ENCODE data around the gene IGFN1.
"Not testable (repeated sequence)": the region's sequence is repeated elsewhere in the genome, so short reads cannot be mapped to it uniquely, and the experiment has no call there.

Gene IGFN1

GRCh38 chr1:201229771-201230635 is 39.4 kb downstream of the IGFN1 start:
- peak; percentile 32 for DNase-seq (ENCODE audit: low read depth)

GRCh38 chr1:201230676-201231075 is 40.1 kb downstream of the IGFN1 start:
- DNase-seq (ENCODE audit: low read depth): no peak

More at GRCh38 chr1:201229771-201230635, 39.4 kb downstream of the IGFN1 start:
- H3K4me3 ChIP-seq (ENCODE audit: low read depth, low read length): no peak overlapping the region

DNA sequence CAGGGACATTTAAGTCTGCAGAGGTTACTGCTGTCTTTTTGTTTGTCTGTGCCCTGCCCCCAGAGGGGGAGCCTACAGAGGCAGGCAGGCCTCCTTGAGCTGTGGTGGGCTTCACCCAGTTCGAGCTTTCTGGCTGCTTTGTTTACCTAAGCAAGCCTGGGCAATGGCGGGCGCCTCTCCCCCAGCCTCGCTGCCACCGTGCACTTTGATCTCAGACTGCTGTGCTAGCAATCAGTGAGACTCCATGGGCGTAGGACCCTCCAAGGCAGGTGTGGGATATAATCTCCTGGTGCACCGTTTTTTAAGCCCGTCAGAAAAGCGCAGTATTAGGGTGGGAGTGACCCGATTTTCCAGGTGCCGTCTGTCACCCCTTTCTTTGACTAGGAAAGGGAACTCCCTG is 49.0 kb downstream of the IGFN1 start:
- not testable (repeated sequence) for H3K4me3 ChIP-seq (ENCODE audit: low read depth, low read length); DNase-seq (ENCODE audit: low read depth)

More at GRCh38 chr1:201230676-201231075, 40.1 kb downstream of the IGFN1 start:
- H3K4me3 ChIP-seq (ENCODE audit: low read depth, low read length): no peak overlapping the region

- no peak overlapping the region for H3K4me3 ChIP-seq (ENCODE audit: low read depth, low read length)
- no peak for DNase-seq (ENCODE audit: low read depth)
Observed at GRCh38 chr1:201240171-201240570, 49.5 kb downstream of the IGFN1 start.

- DNase-seq (ENCODE audit: low read depth): no peak
- H3K4me3 ChIP-seq (ENCODE audit: low read depth, low read length): no peak overlapping the region
Observed at GRCh38 chr1:201241736-201242135, 51.1 kb downstream of the IGFN1 start.

- DNase-seq (ENCODE audit: low read depth): no peak
Observed at GRCh38 chr1:201245082-201245481, 54.5 kb downstream of the IGFN1 start.

DNA sequence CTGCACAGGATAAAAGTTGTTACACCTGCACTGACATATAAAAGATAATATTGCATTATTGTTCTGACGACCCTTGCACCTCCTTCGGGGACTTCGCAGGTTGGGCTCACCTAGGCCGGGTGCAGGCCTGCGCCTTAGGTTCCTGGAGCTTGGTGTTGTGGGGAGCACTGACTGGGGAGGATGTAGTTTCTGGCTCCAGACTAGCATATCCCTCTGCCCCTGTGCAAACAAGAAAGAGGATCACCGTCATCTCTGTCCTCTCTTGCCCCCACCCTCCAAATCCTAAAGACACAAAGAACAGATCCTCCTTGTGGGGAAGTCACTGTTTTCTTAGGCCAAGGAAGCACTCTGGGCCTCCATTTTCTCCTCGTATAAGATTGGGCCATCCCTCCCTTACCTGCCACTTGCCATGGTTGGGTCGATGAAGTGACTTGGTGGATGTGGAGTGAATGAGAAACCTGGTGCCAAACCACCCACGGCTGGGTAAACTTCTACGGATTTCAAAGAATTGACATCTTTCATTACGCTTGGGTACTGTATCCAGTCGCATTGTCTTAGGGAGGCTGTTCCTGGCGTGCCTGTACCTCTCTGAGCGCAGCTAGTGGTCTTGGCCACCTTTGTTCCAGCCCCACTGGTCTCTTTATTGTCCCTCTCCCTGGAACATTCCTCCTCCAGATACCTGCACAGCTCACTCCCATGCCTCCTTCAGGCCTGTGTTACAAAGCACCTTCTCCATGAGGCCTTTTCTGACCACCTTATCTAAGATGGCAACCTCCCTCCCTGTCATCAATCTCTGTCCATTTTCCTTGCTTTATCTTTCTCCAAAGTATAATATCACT is 58.3 kb downstream of the IGFN1 start:
- DNase-seq (ENCODE audit: low read depth): no peak
- no peak overlapping the region for H3K4me3 ChIP-seq (ENCODE audit: low read depth, low read length)

More at GRCh38 chr1:201245082-201245481, 54.5 kb downstream of the IGFN1 start:
- no peak overlapping the region for H3K4me3 ChIP-seq (ENCODE audit: low read depth, low read length)

DNA sequence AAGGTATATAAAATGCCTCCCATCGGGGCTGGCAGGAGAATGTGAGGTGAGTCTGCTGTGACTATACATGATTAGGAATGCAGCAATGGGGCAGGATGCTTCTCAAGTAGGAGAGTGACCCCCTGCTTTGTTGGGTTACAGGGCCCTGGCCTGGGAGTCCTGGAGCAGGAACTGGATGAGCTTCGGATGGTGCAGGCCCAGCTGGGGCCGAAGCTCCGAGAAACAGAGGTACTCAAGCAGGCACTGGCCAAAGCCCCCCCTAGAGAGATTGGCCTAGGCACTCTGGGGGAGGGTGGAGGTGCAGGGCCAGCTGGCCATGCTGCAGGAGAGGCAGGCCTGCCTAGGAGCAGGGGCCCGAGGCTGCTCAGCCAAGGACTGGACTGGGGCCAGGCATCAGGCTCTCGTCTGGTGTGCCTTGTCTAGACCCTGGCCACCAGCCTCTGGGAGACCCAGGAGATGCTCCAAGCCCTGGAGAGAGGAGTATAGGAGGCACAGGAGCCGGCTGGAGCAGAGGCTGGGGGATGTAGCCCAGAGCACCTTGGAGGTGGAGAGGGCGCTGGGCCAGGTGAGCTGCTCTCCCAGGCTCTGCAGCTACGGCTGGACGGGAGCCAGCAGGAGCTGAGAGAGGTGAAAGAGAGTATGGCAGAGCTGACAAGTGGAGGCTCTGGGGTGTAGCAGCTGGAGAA is 59.8 kb downstream of the IGFN1 start:
- no peak for DNase-seq (ENCODE audit: low read depth)
- no peak overlapping the region for H3K4me3 ChIP-seq (ENCODE audit: low read depth, low read length)

DNA sequence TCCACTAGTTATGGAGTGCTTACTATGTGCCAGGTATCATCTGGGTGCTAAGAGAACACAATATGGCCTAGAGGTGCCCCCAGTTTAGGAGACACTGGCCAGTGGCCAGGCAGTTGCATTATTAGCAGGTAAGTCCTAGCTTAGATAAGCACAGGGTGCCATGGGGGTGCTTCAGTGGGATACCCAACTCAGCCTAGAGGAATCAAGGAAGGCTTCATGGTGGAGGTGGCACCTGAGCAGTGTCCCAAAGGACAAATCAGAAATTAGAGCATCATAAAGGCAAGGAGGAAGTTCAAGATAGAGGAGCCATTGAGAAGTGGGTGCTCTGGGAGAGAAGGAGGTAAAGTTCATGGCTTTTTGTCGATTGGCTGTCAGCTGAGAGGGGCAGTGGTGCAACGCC is 60.8 kb downstream of the IGFN1 start:
- no peak for DNase-seq (ENCODE audit: low read depth)
- no peak overlapping the region for H3K4me3 ChIP-seq (ENCODE audit: low read depth, low read length)

DNA sequence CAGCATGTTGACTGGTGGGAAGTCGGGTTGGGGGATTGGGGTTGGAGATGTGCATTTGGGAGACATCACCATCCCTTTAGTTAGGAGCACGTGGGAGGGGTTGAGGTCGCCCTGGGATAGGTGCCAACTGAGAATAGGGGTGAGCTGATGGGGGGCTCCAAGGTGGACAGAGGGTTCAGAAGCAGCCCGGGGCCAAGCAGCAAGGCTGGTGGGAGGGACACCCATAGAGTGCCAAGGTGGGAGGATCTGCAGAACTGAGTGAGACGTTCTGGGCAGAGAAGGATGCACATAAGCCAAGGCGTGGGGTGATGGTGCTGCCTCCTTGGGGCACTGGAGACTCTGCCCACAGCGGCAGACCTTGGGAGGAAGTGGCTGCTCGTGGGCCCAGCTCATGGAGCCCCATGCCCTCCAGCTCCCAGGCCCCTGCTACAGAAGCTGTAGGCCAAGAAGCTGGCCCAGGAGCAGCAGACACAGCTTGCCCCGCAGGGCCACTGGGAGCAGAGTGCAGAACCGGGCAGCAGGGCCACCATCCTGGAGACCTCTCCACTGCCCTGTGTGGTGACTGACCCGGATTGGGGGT is 61.3 kb downstream of the IGFN1 start:
- DNase-seq (ENCODE audit: low read depth): no peak

GRCh38 chr1:201252944-201253371 is 62.3 kb downstream of the IGFN1 start:
- H3K4me3 ChIP-seq (ENCODE audit: low read depth, low read length): no peak overlapping the region
- no peak for DNase-seq (ENCODE audit: low read depth)

More for the DNA sequence above, 61.3 kb downstream of the IGFN1 start:
- H3K4me3 ChIP-seq (ENCODE audit: low read depth, low read length): no peak overlapping the region

- no peak overlapping the region for H3K4me3 ChIP-seq (ENCODE audit: low read depth, low read length)
- DNase-seq (ENCODE audit: low read depth): no peak
Observed at GRCh38 chr1:201253411-201253810, 62.8 kb downstream of the IGFN1 start.

DNA sequence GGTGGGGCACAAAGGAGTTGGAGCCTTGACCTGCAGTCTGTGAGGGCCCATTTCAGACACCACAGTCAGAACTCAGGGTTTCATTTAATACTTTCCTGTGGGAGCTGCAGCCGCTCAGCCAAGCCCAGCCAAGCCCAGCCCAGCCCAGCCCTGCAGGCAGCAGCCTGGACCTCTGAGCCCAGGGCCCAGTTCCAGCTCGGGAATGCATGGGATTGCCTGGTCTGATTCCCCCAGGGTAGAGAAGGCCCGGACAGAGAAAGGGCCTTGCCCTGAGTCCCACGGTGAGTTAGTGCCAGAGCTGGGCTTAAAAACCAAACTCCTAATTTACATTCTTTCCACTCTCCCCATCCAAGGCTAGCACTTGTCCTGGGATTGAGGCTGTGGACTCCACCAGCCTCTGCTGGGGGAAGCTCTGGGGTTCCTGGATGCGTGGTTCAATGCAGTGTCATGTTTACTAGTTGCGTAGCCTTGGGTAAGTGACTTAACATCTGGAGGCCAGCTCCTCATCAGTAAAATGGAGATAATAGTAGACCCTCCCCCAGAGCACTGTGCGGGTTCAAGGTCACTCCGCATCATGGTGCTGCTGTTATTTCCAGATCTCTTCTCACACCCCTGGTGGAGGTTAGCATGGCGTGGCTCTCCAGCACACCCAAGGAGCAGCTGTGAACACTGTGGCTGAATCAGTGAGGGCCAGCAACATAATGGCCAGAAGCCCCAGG is 63.4 kb downstream of the IGFN1 start:
- no peak overlapping the region for H3K4me3 ChIP-seq (ENCODE audit: low read depth, low read length)
- no peak for DNase-seq (ENCODE audit: low read depth)

- no peak for DNase-seq (ENCODE audit: low read depth)
- no peak overlapping the region for H3K4me3 ChIP-seq (ENCODE audit: low read depth, low read length)
Observed at GRCh38 chr1:201254625-201255478, 64.2 kb downstream of the IGFN1 start.

GRCh38 chr1:201255479-201256362 is 65.1 kb downstream of the IGFN1 start:
- DNase-seq (ENCODE audit: low read depth): no peak
- H3K4me3 ChIP-seq (ENCODE audit: low read depth, low read length): no peak overlapping the region

- not testable (repeated sequence) for H3K4me3 ChIP-seq (ENCODE audit: low read depth, low read length); DNase-seq (ENCODE audit: low read depth)
Observed at GRCh38 chr1:201258132-201258531, 67.5 kb downstream of the IGFN1 start.

DNA sequence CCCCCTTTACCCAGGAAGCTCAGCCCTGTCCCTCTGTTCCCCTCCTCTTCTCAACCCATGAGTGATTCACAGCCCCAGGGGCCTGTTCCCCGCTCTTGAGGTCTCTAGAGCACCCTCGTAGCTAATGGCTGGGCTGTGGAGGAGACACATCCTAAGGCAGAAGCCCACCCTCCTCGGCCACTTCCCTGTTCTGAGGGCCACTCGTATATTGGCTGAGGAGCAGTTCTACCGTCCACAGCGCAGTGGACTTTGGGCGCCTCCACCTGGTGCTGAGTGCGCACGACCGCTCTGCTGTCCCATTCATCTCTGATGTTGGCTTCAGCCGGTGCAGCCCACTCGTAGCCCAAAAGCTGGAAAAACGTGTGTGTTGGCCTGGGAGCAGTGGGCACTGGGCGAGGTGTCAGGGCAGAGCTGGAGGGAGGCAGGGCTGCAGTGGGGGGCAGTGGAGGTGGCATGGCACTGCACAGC is 68.2 kb downstream of the IGFN1 start:
- DNase-seq (ENCODE audit: low read depth): no peak
- H3K4me3 ChIP-seq (ENCODE audit: low read depth, low read length): no peak overlapping the region
